GM23338 (cell line): ENCODE results near the gene C11orf24. TPM values are rescaled to one million over a fixed set of nuclear protein-coding genes. Genes with fewer than 3 reads are reported as not detected.

ENCODE experiments used
- CREB1 ChIP-seq: fragments of 250-450 bp; sonication (Bioruptor Pico); IDR thresholded peaks from 2 replicates; pipeline ENCODE4 v1.5.0; 2020; ENCODE audit warnings: low read depth, mild to moderate bottlenecking, moderate library complexity
- STAT1 ChIP-seq: IDR thresholded peaks from one replicate; pipeline ENCODE4 v1.6.1; 2016; ENCODE audit warnings: antibody characterized with exemption; ENCODE audit not compliant: unreplicated experiment
- polyA plus RNA-seq: library from polyadenylated mRNA; unstranded; fragments of >200 nt; fragmentation: Nextera tagmentation; extraction: Ambion mirVana; gene quantifications from 2 replicates; pipeline ENCODE4 v1.2.1, GENCODE V29; 2016
- total RNA-seq: library from RNA; depleted of rRNA; stranded (reverse); fragments of >200 nt; shearing (Covaris generic); gene quantifications from 2 replicates; pipeline ENCODE4 v1.2.3, GENCODE V29; 2014
- TF ChIP-seq, protein P1 (sequence below): fragments of 250-450 bp; sonication (Bioruptor Pico); IDR thresholded peaks from 2 replicates; pipeline ENCODE4 v1.5.0; 2020; ENCODE audit warnings: mild to moderate bottlenecking, moderate library complexity
- TF ChIP-seq, protein P2 (sequence below): IDR thresholded peaks from one replicate; pipeline ENCODE4 v1.6.1; 2018; ENCODE audit warnings: antibody characterized with exemption; ENCODE audit not compliant: unreplicated experiment

C11orf24 gene
- total and polyA plus RNA-seq, 2 experiments from 2014 or later: 49.8 to 57.5 TPM

DNA sequence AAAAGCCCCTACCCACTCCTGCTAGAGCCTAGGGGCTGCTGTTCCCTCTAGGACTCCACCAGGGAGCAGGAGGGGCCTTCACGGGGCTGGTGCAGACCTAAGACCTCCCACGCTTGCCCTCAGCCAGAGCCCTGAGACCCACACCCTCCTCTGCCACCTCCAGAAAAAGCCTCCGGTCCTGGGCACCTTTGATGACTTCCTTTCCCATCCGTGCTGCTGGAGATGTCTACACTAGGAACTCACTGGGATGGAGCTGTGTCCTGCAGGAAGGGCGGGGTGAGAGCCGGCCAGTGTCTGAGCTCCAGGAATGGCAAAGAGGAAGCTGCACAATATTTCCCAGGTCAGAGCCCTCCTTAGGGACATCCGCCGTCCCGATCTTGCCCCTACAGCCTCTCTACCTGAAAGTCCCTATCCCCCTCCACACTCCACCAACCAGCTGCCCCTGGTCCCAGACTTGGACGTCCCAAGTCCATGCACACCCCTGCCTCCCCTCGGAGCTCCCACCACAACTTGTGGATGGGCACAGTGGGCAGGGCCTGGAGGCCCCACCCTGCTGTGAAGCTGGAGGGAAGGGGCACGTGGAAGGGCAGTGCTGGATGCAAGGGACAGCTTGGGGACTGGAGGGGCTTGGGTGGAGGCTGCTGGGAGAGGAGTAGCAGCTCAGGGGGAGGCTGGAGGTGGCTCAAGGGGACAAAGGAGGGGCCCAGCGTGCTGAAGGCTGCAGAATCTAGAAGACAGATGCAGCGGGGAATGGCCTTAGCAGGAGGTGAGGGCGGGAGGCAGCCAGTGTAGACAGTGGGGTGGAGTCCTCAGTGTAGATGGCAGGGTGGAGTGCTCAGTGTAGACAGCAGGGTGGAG lies 27.1 kb upstream of the C11orf24 start (continued):
- TF ChIP-seq, protein P1, sequence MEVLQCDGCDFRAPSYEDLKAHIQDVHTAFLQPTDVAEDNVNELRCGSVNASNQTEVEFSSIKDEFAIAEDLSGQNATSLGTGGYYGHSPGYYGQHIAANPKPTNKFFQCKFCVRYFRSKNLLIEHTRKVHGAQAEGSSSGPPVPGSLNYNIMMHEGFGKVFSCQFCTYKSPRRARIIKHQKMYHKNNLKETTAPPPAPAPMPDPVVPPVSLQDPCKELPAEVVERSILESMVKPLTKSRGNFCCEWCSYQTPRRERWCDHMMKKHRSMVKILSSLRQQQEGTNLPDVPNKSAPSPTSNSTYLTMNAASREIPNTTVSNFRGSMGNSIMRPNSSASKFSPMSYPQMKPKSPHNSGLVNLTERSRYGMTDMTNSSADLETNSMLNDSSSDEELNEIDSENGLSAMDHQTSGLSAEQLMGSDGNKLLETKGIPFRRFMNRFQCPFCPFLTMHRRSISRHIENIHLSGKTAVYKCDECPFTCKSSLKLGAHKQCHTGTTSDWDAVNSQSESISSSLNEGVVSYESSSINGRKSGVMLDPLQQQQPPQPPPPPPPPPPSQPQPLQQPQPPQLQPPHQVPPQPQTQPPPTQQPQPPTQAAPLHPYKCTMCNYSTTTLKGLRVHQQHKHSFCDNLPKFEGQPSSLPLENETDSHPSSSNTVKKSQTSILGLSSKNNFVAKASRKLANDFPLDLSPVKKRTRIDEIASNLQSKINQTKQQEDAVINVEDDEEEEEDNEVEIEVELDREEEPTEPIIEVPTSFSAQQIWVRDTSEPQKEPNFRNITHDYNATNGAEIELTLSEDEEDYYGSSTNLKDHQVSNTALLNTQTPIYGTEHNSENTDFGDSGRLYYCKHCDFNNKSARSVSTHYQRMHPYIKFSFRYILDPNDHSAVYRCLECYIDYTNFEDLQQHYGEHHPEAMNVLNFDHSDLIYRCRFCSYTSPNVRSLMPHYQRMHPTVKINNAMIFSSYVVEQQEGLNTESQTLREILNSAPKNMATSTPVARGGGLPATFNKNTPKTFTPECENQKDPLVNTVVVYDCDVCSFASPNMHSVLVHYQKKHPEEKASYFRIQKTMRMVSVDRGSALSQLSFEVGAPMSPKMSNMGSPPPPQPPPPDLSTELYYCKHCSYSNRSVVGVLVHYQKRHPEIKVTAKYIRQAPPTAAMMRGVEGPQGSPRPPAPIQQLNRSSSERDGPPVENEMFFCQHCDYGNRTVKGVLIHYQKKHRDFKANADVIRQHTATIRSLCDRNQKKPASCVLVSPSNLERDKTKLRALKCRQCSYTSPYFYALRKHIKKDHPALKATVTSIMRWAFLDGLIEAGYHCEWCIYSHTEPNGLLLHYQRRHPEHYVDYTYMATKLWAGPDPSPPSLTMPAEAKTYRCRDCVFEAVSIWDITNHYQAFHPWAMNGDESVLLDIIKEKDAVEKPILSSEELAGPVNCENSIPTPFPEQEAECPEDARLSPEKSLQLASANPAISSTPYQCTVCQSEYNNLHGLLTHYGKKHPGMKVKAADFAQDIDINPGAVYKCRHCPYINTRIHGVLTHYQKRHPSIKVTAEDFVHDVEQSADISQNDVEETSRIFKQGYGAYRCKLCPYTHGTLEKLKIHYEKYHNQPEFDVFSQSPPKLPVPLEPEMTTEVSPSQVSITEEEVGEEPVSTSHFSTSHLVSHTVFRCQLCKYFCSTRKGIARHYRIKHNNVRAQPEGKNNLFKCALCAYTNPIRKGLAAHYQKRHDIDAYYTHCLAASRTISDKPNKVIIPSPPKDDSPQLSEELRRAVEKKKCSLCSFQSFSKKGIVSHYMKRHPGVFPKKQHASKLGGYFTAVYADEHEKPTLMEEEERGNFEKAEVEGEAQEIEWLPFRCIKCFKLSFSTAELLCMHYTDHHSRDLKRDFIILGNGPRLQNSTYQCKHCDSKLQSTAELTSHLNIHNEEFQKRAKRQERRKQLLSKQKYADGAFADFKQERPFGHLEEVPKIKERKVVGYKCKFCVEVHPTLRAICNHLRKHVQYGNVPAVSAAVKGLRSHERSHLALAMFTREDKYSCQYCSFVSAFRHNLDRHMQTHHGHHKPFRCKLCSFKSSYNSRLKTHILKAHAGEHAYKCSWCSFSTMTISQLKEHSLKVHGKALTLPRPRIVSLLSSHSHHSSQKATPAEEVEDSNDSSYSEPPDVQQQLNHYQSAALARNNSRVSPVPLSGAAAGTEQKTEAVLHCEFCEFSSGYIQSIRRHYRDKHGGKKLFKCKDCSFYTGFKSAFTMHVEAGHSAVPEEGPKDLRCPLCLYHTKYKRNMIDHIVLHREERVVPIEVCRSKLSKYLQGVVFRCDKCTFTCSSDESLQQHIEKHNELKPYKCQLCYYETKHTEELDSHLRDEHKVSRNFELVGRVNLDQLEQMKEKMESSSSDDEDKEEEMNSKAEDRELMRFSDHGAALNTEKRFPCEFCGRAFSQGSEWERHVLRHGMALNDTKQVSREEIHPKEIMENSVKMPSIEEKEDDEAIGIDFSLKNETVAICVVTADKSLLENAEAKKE (CRISPR knock-in tag): no peak
- no peak for TF ChIP-seq CREB1 (CRISPR knock-in tag)
- TF ChIP-seq, protein P2, sequence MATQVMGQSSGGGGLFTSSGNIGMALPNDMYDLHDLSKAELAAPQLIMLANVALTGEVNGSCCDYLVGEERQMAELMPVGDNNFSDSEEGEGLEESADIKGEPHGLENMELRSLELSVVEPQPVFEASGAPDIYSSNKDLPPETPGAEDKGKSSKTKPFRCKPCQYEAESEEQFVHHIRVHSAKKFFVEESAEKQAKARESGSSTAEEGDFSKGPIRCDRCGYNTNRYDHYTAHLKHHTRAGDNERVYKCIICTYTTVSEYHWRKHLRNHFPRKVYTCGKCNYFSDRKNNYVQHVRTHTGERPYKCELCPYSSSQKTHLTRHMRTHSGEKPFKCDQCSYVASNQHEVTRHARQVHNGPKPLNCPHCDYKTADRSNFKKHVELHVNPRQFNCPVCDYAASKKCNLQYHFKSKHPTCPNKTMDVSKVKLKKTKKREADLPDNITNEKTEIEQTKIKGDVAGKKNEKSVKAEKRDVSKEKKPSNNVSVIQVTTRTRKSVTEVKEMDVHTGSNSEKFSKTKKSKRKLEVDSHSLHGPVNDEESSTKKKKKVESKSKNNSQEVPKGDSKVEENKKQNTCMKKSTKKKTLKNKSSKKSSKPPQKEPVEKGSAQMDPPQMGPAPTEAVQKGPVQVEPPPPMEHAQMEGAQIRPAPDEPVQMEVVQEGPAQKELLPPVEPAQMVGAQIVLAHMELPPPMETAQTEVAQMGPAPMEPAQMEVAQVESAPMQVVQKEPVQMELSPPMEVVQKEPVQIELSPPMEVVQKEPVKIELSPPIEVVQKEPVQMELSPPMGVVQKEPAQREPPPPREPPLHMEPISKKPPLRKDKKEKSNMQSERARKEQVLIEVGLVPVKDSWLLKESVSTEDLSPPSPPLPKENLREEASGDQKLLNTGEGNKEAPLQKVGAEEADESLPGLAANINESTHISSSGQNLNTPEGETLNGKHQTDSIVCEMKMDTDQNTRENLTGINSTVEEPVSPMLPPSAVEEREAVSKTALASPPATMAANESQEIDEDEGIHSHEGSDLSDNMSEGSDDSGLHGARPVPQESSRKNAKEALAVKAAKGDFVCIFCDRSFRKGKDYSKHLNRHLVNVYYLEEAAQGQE: no peak
- TF ChIP-seq STAT1: no peak
